Measurements from ENCODE around the gene FAM163A.

DNA sequence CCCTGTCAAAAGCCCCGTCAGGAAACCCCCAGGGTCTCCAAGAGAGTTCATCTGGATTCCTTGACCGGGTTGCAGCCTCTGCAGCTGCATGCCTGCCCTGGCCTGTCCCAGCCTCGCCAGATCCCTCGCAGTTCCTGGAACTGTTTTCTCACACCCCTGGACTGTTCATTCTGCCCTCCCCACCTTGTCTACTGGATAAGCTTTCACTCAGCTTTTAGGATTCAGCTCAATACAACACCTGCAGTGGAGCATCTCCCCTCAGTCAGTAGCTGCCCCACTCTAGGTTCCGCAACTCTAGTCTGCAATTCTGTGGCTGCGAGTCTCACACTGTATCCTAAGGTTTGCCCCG lies 67.2 kb downstream of the FAM163A start:
- TF ChIP-seq POLR2A (IDR thresholded peaks at IDR 0.05) (no peak), EP300 (IDR thresholded peaks at IDR 0.05) (no peak)

Measured in suprapubic skin (tissue), 2 donors.